Fibroblast of the aortic adventitia (primary cell): ENCODE data around the gene TLE2. TPM values are rescaled to one million over a fixed set of nuclear protein-coding genes. Genes with fewer than 3 reads are reported as not detected.

Experiments used
- DNase-seq: peaks from one replicate; pipeline ENCODE4 v3.0.0-alpha.2; 2010; ENCODE audit warnings: low read depth
- H3K4me3 ChIP-seq: 2 replicates; pipeline ENCODE4 v1.5.1; 2011; ENCODE audit warnings: low read depth, mild to moderate bottlenecking, control low read depth, low read length, moderate library complexity
- CTCF ChIP-seq: IDR thresholded peaks from 2 replicates; pipeline ENCODE4 v1.5.1; 2011; ENCODE audit warnings: mild to moderate bottlenecking, low read length, control low read depth, inconsistent platforms; ENCODE audit not compliant: insufficient read depth
- total RNA-seq: library from RNA; depleted of rRNA; stranded (reverse); fragments of >200 nt; gene quantifications from 2 replicates; pipeline ENCODE4 v1.2.3, GENCODE V29; 2012; ENCODE audit warnings: low replicate concordance

TLE2 gene
- total RNA-seq, 1 donor: 5.2 TPM

GRCh38 chr19:3048190-3048533 is 19.1 kb upstream of the TLE2 start:
- no peak overlapping the region for H3K4me3 ChIP-seq

GRCh38 chr19:3047496-3048189 is 18.6 kb upstream of the TLE2 start:
- DNase-seq: peak; percentile 69
- TF ChIP-seq CTCF: no peak

More at GRCh38 chr19:3048190-3048533, 19.1 kb upstream of the TLE2 start:
- no peak for TF ChIP-seq CTCF
- no peak for DNase-seq

GRCh38 chr19:3046698-3047495 is 17.8 kb upstream of the TLE2 start:
- H3K4me3 ChIP-seq: peak overlapping the region; percentile 31
- TF ChIP-seq CTCF: no peak
- DNase-seq: no peak

More at GRCh38 chr19:3047496-3048189, 18.6 kb upstream of the TLE2 start:
- H3K4me3 ChIP-seq: peak overlapping the region; percentile 38

- no peak overlapping the region for H3K4me3 ChIP-seq
- no peak for TF ChIP-seq CTCF
- DNase-seq: no peak
These were observed 17.0 kb upstream of the TLE2 start for GRCh38 chr19:3045885-3046697.

GRCh38 chr19:3045191-3045590 is 16.1 kb upstream of the TLE2 start:
- no peak for TF ChIP-seq CTCF
- no peak for DNase-seq
- no peak overlapping the region for H3K4me3 ChIP-seq

GRCh38 chr19:3042621-3043267 is 13.7 kb upstream of the TLE2 start:
- TF ChIP-seq CTCF: no peak
- DNase-seq: no peak
- H3K4me3 ChIP-seq: no peak overlapping the region
